Thyroid gland (tissue), 4 donors: Measurements from ENCODE around the gene PRKCZ. TPM values are rescaled to one million over a fixed set of nuclear protein-coding genes. Genes with fewer than 3 reads are reported as not detected.

ENCODE experiments used
- DNase-seq, 2 donors: peaks; one replicate each; pipeline ENCODE4 v3.0.0-alpha.2; 2019
- H3K27ac ChIP-seq, 3 donors: fragments of 200-600 bp; sonication (generic); 1 replicate in 2 of 3; 2 replicates in 1 of 3; pipeline ENCODE4 v1.5.1; 2016 to 2019; ENCODE audit warnings: mild to moderate bottlenecking in 1 of 3, moderate library complexity in 1 of 3
- H3K27me3 ChIP-seq: fragments of 200-600 bp; sonication (generic); one replicate; pipeline ENCODE4 v1.5.1; 2019
- H3K36me3 ChIP-seq, 2 donors: fragments of 200-600 bp; sonication (generic); one replicate each; pipeline ENCODE4 v1.5.1; 2016 to 2019
- H3K4me1 ChIP-seq, 2 donors: fragments of 200-600 bp; sonication (generic); one replicate each; pipeline ENCODE4 v1.5.1; 2017 to 2019
- H3K4me3 ChIP-seq, 3 donors: fragments of 200-600 bp; sonication (generic); replicated peaks in 1 of 3; 1 replicate in 2 of 3; 2 replicates in 1 of 3; pipeline ENCODE4 v1.5.1; 2016; ENCODE audit warnings: mild to moderate bottlenecking in 1 of 3
- H3K9me3 ChIP-seq: fragments of 200-600 bp; sonication (generic); one replicate; pipeline ENCODE4 v1.5.1; 2017
- POLR2A ChIP-seq, 2 donors: fragments of 450-650 bp; IDR thresholded peaks; one replicate each; pipeline ENCODE4 v1.6.1; 2017; ENCODE audit warnings: antibody characterized with exemption in 2 of 2, mild to moderate bottlenecking in 2 of 2, moderate library complexity in 1 of 2
- WGBS, 2 donors: methylation state at CpG; one replicate each; pipeline ENCODE4 v1.1.5; 2017; 5-methylcytosine and 5-hydroxymethylcytosine counted together
- intact Hi-C: fragments of 100-400 bp; cut with DNase I; formaldehyde crosslinking; loops from one replicate; pipeline ENCODE4 v1.15.1; 2023
- total RNA-seq, 4 donors: library from RNA; depleted of rRNA; stranded (reverse); fragments of >200 nt; gene quantifications; one replicate each; pipeline ENCODE4 v1.2.3, GENCODE V29; 2016
- TF ChIP-seq, protein P1 (sequence below), 6 experiments: fragments of 200-600 bp in 3 of 6; fragments of 450-650 bp in 3 of 6; sonication (generic) in 3 of 6; IDR thresholded peaks; one replicate each; pipeline ENCODE4 v1.5.1; 2016 to 2019; ENCODE audit warnings: antibody characterized with exemption in 6 of 6, mild to moderate bottlenecking in 2 of 6, inconsistent platforms in 1 of 6, moderate library complexity in 1 of 6

The PRKCZ gene
- total RNA-seq, 4 donors from 2014 or later: 33.6 to 53.0 (median 44.3) TPM

DNA sequence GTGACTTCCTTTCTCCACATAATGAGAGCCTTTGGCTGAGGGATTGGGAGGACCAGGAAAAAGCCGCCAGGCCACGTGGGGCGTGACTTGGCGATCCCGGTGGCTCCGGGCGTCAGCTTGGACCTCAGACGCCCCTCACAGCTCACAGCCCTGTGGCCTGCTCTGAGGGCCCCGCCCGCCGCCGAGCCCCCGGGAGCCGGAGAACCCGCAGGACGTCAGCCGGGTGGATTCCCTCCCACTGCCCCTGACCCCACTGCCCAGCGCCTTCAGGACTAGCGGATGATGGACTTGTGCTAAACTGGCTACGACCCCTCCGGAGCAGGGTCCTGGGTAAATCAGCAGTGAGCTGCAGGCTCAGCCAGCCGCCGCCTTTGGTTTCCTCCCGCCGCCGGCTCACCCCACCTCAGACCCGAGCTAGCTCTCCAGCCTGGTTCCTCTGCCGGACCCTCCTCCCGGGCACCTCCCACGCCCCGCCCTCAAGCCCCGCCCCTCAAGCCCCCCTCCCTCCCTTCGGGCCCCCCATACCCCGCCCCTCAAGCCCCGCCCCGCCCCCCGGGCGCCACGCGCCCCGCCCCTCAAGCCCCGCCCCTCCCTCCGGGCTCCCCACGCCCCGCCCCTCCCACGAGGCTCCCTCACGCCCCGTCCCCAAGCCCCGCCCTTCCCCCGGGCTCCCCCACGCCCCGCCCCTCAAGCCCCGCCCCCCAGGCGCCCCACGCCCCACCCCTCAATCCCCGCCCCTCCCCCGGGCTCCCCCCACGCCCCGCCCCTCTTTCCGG lies 154.4 kb downstream of the PRKCZ start:
- Histone ChIP-seq H3K27me3 (no peaks in the 10 kb centered on the region), H3K36me3 (no peaks in the 10 kb centered on the region), H3K4me1 (peaks cover 25 to 59% of the 10 kb centered on the region in 2 donors), H3K4me3 (peak overlapping the region in 1 of 3 donors; percentile 34), H3K9me3 (no peaks in the 10 kb centered on the region), H3K27ac (peak overlapping the region; percentile 66 to 76 (median 73))
- peak; percentile 44 to 79 for DNase-seq
- peak in 1 of 2 donors; percentile 51 for TF ChIP-seq POLR2A (IDR thresholded peaks at IDR 0.05)
- TF ChIP-seq, protein P1, sequence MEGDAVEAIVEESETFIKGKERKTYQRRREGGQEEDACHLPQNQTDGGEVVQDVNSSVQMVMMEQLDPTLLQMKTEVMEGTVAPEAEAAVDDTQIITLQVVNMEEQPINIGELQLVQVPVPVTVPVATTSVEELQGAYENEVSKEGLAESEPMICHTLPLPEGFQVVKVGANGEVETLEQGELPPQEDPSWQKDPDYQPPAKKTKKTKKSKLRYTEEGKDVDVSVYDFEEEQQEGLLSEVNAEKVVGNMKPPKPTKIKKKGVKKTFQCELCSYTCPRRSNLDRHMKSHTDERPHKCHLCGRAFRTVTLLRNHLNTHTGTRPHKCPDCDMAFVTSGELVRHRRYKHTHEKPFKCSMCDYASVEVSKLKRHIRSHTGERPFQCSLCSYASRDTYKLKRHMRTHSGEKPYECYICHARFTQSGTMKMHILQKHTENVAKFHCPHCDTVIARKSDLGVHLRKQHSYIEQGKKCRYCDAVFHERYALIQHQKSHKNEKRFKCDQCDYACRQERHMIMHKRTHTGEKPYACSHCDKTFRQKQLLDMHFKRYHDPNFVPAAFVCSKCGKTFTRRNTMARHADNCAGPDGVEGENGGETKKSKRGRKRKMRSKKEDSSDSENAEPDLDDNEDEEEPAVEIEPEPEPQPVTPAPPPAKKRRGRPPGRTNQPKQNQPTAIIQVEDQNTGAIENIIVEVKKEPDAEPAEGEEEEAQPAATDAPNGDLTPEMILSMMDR (IDR thresholded peaks at IDR 0.05): no peak
- WGBS, 2 donors: 4 to 6% methylated on average over 10 to 17 of the region's 60 CpGs
- intact Hi-C loops: loop anchor here (10.0 kb wide), 1 partner anchor 340 kb away; no protein-coding TSS in a partner anchor

DNA sequence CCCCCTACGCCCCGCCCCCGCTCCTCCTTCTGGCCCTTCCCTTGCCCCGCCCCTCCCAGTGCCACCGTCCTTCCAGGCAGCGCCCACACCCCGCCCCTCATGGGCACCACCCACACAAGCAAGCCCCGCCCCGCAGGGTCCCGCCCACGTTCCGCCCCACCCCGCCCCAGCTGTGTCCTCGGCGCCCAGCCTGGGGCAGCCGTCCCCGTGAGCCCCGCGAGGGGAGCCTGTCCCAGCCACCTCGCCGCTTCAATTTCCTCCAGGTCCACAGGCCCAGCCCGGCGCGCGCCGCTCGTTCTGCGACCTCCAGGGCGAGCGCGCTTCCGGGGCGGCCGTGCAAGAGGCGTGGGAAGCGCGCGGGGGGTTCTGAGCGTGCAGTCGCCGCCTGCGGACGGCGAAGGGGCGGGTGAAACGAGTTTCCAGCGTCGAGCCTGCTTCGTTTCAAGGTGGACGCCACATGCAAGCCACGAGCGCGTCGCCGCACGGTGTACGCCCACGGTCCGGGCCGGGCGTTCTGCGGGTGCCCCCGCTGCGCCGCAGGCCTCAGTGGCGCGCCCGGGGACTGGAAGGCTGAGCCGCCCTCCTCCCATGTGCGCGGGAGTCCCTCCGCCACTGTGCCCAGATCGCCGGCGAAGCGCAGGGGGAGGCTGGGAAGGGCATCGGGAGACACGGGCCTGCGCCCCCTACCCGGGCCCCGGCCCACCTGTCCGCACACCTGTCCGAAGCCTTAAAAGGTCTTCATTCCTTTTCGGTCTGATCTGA lies 155.2 kb downstream of the PRKCZ start:
- TF ChIP-seq, protein P1 (IDR thresholded peaks at IDR 0.05): peak in 2 of 6 experiments; percentile 3 to 25
- TF ChIP-seq POLR2A (IDR thresholded peaks at IDR 0.05): peak in 1 of 2 donors; percentile 69
- H3K9me3 ChIP-seq: no peaks in the 10 kb centered on the region
- peak overlapping the region; percentile 71 to 87 (median 76) for H3K27ac ChIP-seq
- H3K4me3 ChIP-seq: peak overlapping the region in 1 of 3 donors; percentile 46
- H3K4me1 ChIP-seq: peaks cover 25 to 59% of the 10 kb centered on the region in 2 donors
- 11 to 41% methylated on average over 18 to 19 of the region's 84 CpGs for WGBS, 2 donors
- H3K36me3 ChIP-seq: no peaks in the 10 kb centered on the region
- peak; percentile 96 for DNase-seq
- intact Hi-C loops: loop anchor here (10.0 kb wide), 1 partner anchor 339 kb away; no protein-coding TSS in a partner anchor
- H3K27me3 ChIP-seq: no peaks in the 10 kb centered on the region

DNA sequence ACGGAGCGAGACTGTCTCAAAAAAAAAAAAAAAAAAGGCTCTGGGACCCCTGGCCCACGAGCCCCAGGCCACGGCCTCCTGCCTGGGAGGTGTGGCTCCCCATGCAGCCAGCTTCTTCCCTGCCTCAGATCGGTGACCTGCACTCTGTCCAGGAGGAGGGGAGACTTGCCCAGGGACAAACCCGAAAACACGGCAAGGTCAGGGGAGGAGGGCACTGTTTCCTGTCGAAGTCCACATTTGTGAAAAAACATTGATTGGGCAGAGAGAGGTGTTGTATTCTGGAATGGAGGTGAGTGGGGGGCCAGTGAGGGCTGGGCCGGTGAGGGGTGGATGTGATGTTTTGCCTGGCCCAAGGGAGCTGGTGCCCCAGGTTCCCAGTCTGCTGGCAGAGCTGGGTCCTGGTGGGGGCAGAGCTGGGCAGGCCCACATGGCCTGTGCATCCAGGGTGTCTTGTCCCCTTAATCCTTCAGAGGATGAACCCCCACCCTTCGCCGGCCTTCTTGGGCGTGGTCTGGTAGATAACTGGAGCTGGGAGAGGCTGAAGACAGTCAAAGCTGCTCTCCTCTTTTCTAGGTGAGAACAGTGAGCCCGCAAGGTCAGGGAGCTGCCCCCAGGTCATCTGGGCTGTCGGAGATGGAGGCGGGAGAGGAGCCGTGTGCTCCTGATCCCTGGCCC lies 156.7 kb downstream of the PRKCZ start:
- peaks cover 25 to 59% of the 10 kb centered on the region in 2 donors for H3K4me1 ChIP-seq
- 87 to 91% methylated on average over 16 of the region's 16 CpGs for WGBS, 2 donors
- TF ChIP-seq POLR2A (IDR thresholded peaks at IDR 0.05): no peak
- TF ChIP-seq, protein P1 (IDR thresholded peaks at IDR 0.05): no peak
- intact Hi-C loops: loop anchor here (10.0 kb wide), 1 partner anchor 338 kb away; no protein-coding TSS in a partner anchor
- H3K27ac ChIP-seq: peak overlapping the region; percentile 53 to 75 (median 74)
- H3K36me3 ChIP-seq: no peaks in the 10 kb centered on the region
- no peaks in the 10 kb centered on the region for H3K27me3 ChIP-seq
- no peak for DNase-seq
- no peaks in the 10 kb centered on the region for H3K9me3 ChIP-seq
- H3K4me3 ChIP-seq: no peak overlapping the region

DNA sequence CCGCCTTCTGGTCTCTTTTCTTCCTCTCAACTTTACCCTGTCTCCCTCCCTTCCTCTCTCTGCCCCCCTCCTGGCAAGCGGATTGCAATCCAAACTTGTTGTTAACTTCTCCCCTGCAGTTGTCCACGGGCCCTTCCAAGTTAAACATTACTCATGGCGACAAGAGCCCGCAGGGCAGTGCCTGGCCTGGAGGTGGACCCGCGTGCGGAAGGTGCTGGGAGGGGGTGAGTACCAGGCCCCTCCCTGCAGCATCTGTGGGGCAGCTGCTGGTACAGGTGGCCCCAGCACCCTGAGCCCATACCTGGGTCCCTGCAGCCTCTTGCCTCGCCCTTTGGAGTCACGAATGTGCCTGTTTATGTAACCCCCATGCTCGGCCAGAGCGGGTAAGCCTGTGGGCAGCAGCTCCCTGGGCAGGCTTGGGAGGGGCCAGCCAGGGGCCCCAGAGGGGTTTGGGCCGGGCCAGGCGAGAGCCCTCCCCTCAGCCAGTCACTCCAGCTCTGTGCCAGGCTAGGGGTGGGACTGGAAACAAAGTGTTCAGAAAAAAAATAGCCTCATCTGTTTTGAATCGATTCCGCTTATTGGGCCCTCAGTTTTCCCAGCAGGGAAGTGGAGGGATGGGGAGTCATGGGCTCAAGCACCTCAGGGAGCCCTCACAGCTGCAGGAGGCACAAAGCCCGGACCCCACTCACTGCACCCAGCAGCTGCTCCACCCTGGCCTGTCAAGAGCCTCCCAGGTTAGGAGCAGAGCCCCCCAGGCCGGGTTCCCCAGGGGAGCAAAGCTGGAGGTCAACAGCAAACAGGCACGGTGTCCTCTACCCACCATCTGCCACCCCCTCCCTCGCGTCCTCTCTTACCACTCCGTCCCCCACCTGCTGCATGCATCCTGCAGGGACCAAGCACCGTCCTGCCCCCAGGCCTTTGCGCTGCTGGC lies 158.4 kb downstream of the PRKCZ start:
- intact Hi-C loops: loop anchor here (10.0 kb wide), 1 partner anchor 336 kb away; no protein-coding TSS in a partner anchor
- 42 to 47% methylated on average over 22 to 24 of the region's 24 CpGs for WGBS, 2 donors
- no peaks in the 10 kb centered on the region for H3K27me3 ChIP-seq
- H3K9me3 ChIP-seq: no peaks in the 10 kb centered on the region
- peak; percentile 63 to 67 for DNase-seq
- no peak overlapping the region for H3K4me3 ChIP-seq
- H3K4me1 ChIP-seq: peaks cover 41 to 75% of the 10 kb centered on the region in 2 donors
- no peaks in the 10 kb centered on the region for H3K36me3 ChIP-seq
- peak overlapping the region; percentile 56 to 75 (median 69) for H3K27ac ChIP-seq
- TF ChIP-seq POLR2A (IDR thresholded peaks at IDR 0.05): peak in 1 of 2 donors; percentile 20
- TF ChIP-seq, protein P1 (IDR thresholded peaks at IDR 0.05): peak in 2 of 6 experiments; percentile 10 to 12
